T47D (cell line): ENCODE data around the gene TMEM151A.
"Not testable (repeated sequence)": the region's sequence is repeated elsewhere in the genome, so short reads cannot be mapped to it uniquely, and the experiment has no call there.

Source experiments
- DNase-seq, 2 experiments: peaks; one replicate each; pipeline versions ENCODE4 v3.0.0 to v3.0.0-alpha.2; 2011 to 2012; ENCODE audit warnings: low read depth in 1 of 2, low spot score in 1 of 2
- JUND ChIP-seq: IDR thresholded peaks from 2 replicates; pipeline ENCODE4 v1.6.1; 2012; ENCODE audit warnings: low read depth
- in situ Hi-C: cut with HindIII; loops from 2 replicates; pipeline ENCODE4 v1.10.0; 2016; ENCODE audit warnings: low sequenced_read_pairs, low pct_unique_long_range_greater_than_20kb

The TMEM151A gene

GRCh38 chr11:66289548-66290329 is 2.0 kb upstream of the TMEM151A start:
- in situ Hi-C loops: no loop called here
- TF ChIP-seq JUND: no peak
- DNase-seq: peak; percentile 82 to 89

DNA sequence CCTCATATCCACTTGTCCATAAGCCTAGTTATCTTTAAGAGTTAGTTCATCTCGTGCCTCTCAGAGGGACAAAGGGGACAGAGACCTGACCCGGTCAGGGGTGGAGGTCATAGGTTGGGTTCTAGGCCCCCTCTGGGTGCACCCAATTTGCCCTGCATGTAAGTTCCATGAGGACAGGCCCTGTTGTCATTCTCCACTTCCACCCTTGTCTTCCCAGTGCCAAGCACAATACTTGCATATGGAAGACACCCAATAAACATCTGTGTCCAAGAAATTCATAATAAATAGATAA is 1.4 kb upstream of the TMEM151A start:
- no peak for TF ChIP-seq JUND
- no peak for DNase-seq
- in situ Hi-C loops: no loop called here

DNA sequence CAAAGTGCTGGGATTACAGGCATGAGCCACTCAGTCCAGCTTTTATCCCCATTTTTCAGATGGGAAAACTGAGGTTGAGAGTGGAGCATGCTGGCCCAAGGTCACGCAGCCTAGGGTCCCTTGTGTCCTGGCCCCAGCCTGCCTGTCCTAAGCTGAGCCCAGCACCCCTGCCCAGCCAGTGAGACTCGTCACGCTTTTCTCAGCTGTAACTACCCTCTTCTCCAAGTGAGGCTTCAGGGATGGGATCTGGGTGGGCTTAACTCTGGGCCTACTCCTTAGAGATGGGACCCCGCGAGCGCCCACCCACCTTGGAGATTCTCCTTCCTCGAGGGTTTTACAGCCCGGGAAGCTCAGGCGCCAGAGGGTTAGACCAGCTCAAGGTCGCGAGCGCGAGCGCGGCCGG is 390 bp upstream of the TMEM151A start:
- in situ Hi-C loops: no loop called here
- no peak for TF ChIP-seq JUND
- DNase-seq: no peak

- in situ Hi-C loops: no loop called here
Measured at GRCh38 chr11:66292543-66293332, 1.0 kb downstream of the TMEM151A start.

DNA sequence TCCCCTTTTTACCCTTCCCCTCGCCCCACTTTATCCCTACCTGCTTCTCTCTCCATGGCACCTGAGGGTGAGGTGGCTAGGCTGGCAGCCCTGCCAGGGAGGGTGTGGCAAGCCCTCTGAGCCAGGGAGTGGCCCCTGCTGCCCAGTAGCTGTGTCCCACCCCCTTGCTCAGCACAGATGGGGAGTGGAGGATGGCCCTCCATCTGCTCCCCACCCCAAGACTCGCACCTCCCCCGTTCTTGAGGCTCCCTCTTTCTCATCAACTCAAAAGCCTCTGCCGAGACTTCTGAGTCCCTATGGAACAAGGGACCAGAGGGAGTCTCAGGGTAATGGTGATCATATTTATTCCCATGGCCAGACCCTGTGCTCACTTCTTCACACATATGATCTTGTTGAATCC is 1.7 kb downstream of the TMEM151A start:
- in situ Hi-C loops: no loop called here
- TF ChIP-seq JUND: no peak
- DNase-seq: no peak

More at GRCh38 chr11:66292543-66293332, 1.0 kb downstream of the TMEM151A start:
- DNase-seq: no peak
- TF ChIP-seq JUND: no peak

GRCh38 chr11:66293777-66294625 is 2.3 kb downstream of the TMEM151A start:
- TF ChIP-seq JUND: no peak
- no peak for DNase-seq
- in situ Hi-C loops: no loop called here

DNA sequence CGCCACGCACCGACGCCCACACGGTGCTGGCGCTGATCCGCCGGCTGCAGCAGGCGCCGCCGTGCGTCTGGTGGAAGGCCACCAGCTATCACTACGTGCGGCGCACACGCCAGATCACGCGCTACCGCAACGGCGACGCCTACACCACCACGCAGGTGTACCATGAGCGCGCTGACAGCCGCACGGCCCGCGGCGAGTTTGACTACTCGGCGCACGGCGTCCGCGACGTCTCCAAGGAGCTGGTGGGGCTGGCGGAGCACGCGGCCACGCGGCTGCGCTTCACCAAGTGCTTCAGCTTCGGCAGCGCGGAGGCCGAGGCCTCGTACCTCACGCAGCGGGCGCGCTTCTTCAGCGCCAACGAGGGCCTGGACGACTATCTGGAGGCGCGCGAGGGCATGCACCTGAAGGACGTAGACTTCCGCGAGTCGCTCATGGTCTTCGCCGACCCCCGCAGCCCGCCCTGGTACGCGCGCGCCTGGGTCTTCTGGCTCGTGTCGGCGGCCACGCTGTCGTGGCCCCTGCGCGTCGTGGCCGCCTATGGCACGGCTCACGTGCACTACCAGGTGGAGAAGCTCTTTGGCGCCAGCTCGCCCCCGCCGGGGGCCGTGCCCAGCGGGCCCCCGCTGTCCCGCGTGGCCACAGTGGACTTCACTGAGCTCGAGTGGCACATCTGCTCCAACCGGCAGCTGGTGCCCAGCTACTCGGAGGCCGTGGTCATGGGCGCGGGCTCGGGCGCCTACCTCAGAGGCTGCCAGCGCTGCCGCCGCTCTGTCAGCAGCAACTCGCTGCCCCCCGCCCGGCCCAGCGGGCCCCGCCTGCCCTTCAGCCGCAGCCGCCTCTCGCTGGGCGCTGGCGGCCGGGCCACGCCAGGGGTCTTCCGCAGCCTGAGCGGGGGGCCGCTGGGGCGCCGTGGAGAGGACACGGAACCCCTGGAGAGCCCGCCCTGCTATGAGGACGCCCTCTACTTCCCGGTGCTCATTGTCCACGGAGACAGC is 3.2 kb downstream of the TMEM151A start:
- in situ Hi-C loops: no loop called here
- DNase-seq: no peak
- TF ChIP-seq JUND: no peak

GRCh38 chr11:66297610-66298009 is 5.9 kb downstream of the TMEM151A start:
- no peak for TF ChIP-seq JUND
- in situ Hi-C loops: no loop called here
- DNase-seq: no peak

DNA sequence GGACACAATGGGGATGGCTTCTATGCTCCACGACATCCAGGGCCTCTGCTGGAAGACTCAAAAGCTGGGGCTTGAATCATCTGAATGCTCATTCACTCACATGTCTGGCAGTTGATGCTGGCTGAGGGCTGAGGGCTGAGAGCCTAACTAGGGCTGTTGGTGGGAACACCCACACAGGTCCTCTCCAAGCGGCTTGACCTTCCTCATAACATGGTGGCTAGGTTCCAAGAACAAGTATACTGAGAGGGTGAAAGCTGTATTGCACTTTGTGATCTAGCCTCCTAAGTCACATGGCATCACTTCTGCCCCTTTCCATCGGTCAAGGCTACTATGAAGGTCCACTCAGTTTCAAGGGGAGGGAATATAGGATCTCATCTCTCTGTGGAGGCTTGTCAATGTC is 7.5 kb downstream of the TMEM151A start:
- DNase-seq: no peak
- in situ Hi-C loops: no loop called here
- no peak for TF ChIP-seq JUND

DNA sequence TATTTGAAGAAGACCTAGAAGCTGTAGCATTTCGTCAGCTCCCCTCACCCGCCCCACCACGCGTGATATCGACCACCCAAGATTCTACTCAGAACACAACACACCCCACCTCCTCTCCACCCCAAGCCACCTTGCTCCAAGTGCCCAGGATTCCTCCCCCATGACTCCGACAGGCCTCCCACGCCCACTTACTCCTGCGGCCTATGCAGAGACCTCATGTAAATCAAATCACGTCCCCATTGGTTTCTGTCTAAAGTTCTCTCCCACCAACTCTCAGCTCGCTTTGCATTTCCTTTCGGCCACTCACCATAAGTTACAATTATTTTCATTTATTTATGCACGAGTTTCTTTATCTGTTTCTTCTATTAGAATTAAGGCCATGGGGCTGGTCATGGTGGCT is 11.0 kb downstream of the TMEM151A start:
- in situ Hi-C loops: no loop called here
- TF ChIP-seq JUND: no peak
- no peak for DNase-seq

DNA sequence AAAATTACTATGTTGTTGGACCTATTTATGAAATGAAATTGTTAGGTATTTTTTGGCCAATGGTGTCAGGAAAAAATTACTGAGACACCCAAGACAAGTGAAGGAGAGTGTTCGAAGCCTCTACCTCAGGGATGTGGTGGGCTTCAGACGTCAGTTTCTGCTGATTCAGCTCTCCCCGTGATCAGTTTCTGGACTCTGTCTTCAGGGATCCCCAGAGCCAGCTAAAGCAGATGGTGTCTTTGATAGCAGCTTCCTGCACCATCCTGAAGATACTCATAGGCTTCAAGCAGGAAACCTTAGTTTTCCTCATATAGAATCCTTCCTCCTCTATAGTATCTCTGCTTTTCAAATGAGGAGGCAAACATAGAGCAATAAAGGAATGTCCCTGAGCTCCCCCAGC is 17.8 kb downstream of the TMEM151A start:
- no peak for TF ChIP-seq JUND
- no peak for DNase-seq
- in situ Hi-C loops: no loop called here

GRCh38 chr11:66310324-66310723 is 18.6 kb downstream of the TMEM151A start:
- in situ Hi-C loops: no loop called here
- DNase-seq: no peak
- no peak for TF ChIP-seq JUND

DNA sequence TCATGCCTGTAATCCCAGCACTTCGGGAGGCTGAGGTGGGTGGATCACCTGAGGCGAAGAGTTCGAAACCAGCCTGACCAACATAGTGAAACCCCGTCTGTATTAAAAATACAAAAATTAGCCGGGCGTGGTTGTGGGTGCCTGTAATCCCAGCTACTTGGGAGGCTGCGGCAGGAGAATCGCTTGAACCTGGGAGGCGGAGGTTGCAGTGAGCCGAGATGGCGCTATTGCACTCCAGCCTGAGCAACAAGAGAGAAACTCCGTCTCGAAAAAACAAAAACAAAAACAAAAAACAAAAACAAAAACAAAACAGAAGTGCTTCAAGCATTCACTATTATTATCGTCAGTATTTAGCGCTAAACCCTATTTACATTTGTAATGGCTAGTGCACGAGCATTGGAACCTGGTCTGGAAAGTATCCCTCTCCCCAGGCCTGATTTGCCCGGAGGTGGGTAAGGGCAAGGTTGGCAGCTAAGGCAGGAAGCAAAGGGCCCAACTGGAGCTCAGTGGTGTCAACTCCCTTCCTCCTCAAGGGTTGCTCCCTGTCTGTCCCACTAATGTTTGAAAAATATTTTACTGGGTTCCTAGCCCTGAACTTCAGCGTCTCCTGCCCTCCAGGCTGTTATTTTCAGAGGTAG is 19.2 kb downstream of the TMEM151A start:
- DNase-seq: not testable (repeated sequence)

More for the DNA sequence above, 19.2 kb downstream of the TMEM151A start:
- in situ Hi-C loops: not testable (repeated sequence)
